ENCODE measurements around the gene NADK2.

- no peak for TF ChIP-seq CTCF (conservative IDR thresholded peaks at IDR 0.05 in 1 of 2, IDR thresholded peaks at IDR 0.05 in 1 of 2; ENCODE audit: low read depth in 1 of 2, low read length in 2 of 2)
- TF ChIP-seq EZH2 (IDR thresholded peaks at IDR 0.05; ENCODE audit: low read length, missing control alignments) = no peak
Observed at GRCh38 chr5:36160617-36161016, 81.1 kb downstream of the NADK2 start.
